MM.1S (cell line): ENCODE results near the gene TMEM267.

Experiments
- DNase-seq: peaks from one replicate; pipeline ENCODE4 v3.0.0-alpha.2; 2015
- H2AFZ ChIP-seq: fragments of 300-600 bp; sonication (generic); 2 replicates; pipeline ENCODE4 v1.6.0; 2016; ENCODE audit warnings: antibody characterized with exemption, low read length
- H3F3A ChIP-seq: fragments of 300-600 bp; sonication (generic); 2 replicates; pipeline ENCODE4 v1.6.1; 2016; ENCODE audit warnings: mild to moderate bottlenecking, antibody characterized with exemption, low read length, moderate library complexity, mixed read lengths; ENCODE audit not compliant: insufficient read depth
- H3K27ac ChIP-seq: fragments of 300-600 bp; sonication (generic); 2 replicates; pipeline ENCODE4 v1.5.1; 2016; ENCODE audit warnings: mild to moderate bottlenecking, low read length
- H3K27me3 ChIP-seq: fragments of 300-600 bp; sonication (generic); replicated peaks from 2 replicates; pipeline ENCODE4 v1.6.0; 2016; ENCODE audit warnings: low read length; ENCODE audit not compliant: insufficient read depth
- H3K36me3 ChIP-seq: fragments of 300-600 bp; sonication (generic); replicated peaks from 2 replicates; pipeline ENCODE4 v1.6.1; 2016; ENCODE audit warnings: mild to moderate bottlenecking, low read length, mixed read lengths; ENCODE audit not compliant: insufficient read depth
- H3K4me1 ChIP-seq: fragments of 300-600 bp; sonication (generic); 2 replicates; pipeline ENCODE4 v1.6.1; 2016; ENCODE audit warnings: low read length, mixed read lengths
- H3K4me2 ChIP-seq: fragments of 300-600 bp; sonication (generic); 2 replicates; pipeline ENCODE4 v1.6.0; 2016; ENCODE audit warnings: low read depth, low read length
- H3K4me3 ChIP-seq: fragments of 300-600 bp; sonication (generic); 2 replicates; pipeline ENCODE4 v1.5.1; 2016; ENCODE audit warnings: low read length, mixed read lengths
- H3K79me2 ChIP-seq: fragments of 300-600 bp; sonication (generic); 2 replicates; pipeline ENCODE4 v1.6.1; 2016; ENCODE audit warnings: mixed run types, low read length, mixed read lengths
- H3K9ac ChIP-seq: fragments of 300-600 bp; sonication (generic); 2 replicates; pipeline ENCODE4 v1.6.1; 2016; ENCODE audit warnings: low read length, mixed read lengths
- H3K9me2 ChIP-seq: fragments of 300-600 bp; sonication (generic); replicated peaks from 2 replicates; pipeline ENCODE4 v1.6.1; 2016; ENCODE audit warnings: mild to moderate bottlenecking, low read length, mixed read lengths; ENCODE audit not compliant: insufficient read depth
- H3K9me3 ChIP-seq: fragments of 300-600 bp; sonication (generic); replicated peaks from 2 replicates; pipeline ENCODE4 v1.6.1; 2016; ENCODE audit warnings: mild to moderate bottlenecking, low read length, mixed read lengths; ENCODE audit not compliant: insufficient read depth
- H4K20me1 ChIP-seq: fragments of 300-600 bp; sonication (generic); 2 replicates; pipeline ENCODE4 v1.6.1; 2016; ENCODE audit warnings: mild to moderate bottlenecking, low read length, moderate library complexity, mixed read lengths; ENCODE audit not compliant: insufficient read depth
- CTCF ChIP-seq: fragments of 300-600 bp; sonication (generic); IDR thresholded peaks from 2 replicates; pipeline ENCODE4 v1.5.1; 2016; ENCODE audit warnings: antibody characterized with exemption, low read length, mixed read lengths
- EZH2 ChIP-seq: fragments of 300-600 bp; sonication (generic); optimal IDR thresholded peaks from 2 replicates; pipeline ENCODE3; 2017; ENCODE audit warnings: low read depth, mild to moderate bottlenecking, antibody characterized with exemption, low read length, mixed read lengths
- EZH2phosphoT487 ChIP-seq: fragments of 300-600 bp; sonication (generic); IDR thresholded peaks from 2 replicates; pipeline ENCODE4 v1.6.1; 2018; ENCODE audit warnings: antibody characterized with exemption, low read length

Gene TMEM267

DNA sequence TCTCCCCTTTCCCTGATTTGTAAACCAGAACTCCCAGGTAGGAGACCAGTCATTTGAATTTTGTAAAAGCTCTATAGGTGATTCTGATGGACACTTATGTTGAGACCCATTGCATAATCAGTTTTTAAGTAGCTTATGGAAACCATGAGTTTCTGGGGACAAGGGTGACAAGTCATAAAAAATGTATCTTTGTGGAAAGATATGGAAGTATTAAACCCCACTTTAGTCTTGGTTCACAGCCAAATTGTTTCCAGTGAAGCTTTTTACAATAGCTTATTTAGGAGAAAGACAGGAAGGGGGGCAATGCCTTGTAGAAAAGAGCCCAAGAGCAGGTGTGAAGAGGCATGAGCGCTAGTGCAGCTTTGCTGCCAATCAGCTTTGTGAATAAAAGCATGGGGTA is 71.0 kb downstream of the TMEM267 start:
- H3K27me3 ChIP-seq: no peaks in the 10 kb centered on the region
- H3K9me3 ChIP-seq: no peaks in the 10 kb centered on the region
- H3K4me3 ChIP-seq: no peak overlapping the region
- H3K4me1 ChIP-seq: no peaks in the 10 kb centered on the region
- no peak for TF ChIP-seq EZH2phosphoT487
- TF ChIP-seq CTCF: no peak
- TF ChIP-seq EZH2: no peak
- no peak overlapping the region for H3K4me2 ChIP-seq
- no peaks in the 10 kb centered on the region for H3K79me2 ChIP-seq
- no peaks in the 10 kb centered on the region for H4K20me1 ChIP-seq
- no peak for DNase-seq
- H2AFZ ChIP-seq: no peak overlapping the region
- no peaks in the 10 kb centered on the region for H3K36me3 ChIP-seq
- no peak overlapping the region for H3K27ac ChIP-seq
- no peaks in the 10 kb centered on the region for H3K9me2 ChIP-seq
- H3K9ac ChIP-seq: no peak overlapping the region
- H3F3A ChIP-seq: no peaks in the 10 kb centered on the region

GRCh38 chr5:43412156-43412555 is 71.5 kb downstream of the TMEM267 start, which contains the start of gene CCL28:
Gene CCL28, minus strand, starts transcription at chr5:43412391. Its CDS starts 75 bp downstream, at chr5:43412316.
- DNase-seq: no peak
- TF ChIP-seq EZH2: no peak
- TF ChIP-seq CTCF: no peak
- TF ChIP-seq EZH2phosphoT487: no peak
- no peaks in the 10 kb centered on the region for H3K27me3 ChIP-seq
- no peaks in the 10 kb centered on the region for H3K9me3 ChIP-seq
- no peaks in the 10 kb centered on the region for H3F3A ChIP-seq
- no peak within 1 kb of the TSS for H3K9ac ChIP-seq
- no peaks in the 10 kb centered on the region for H3K9me2 ChIP-seq
- H3K4me2 ChIP-seq: no peak within 1 kb of the TSS
- no peaks in the 10 kb centered on the region for H3K4me1 ChIP-seq
- no peaks in the 10 kb centered on the region for H4K20me1 ChIP-seq
- no peak within 1 kb of the TSS for H3K27ac ChIP-seq
- no peak within 1 kb of the TSS for H3K4me3 ChIP-seq
- H3K79me2 ChIP-seq: no peaks in the 10 kb centered on the region
- H3K36me3 ChIP-seq: no peaks in the 10 kb centered on the region
- H2AFZ ChIP-seq: 0 out of 2 replicates have a peak within 1 kb of the TSS, but pooled peaks have one; percentile 31

DNA sequence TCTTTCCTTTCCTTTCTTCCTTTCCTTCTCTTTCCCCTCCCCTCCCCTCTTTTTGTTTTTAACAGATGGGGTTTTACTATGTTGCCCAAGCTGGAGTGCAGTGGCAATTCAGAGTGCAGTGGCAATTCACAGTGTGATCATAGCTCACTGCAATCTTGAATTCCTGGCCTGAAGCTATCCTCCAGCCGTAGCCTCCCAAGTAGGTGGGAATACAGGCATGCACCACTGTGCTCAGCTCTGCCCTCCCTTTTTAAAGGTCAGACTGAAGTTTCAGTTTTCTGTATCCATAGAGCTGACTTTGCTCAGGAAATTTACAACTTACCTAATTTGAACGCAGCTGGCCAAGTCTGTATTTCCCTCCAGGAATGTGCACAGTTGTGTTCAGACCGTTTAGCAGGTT is 72.2 kb downstream of the TMEM267 start:
- Histone ChIP-seq H3K4me1 (no peaks in the 10 kb centered on the region), H3K27me3 (no peaks in the 10 kb centered on the region), H3K9ac (no peak overlapping the region), H3K9me3 (no peaks in the 10 kb centered on the region), H3K36me3 (no peaks in the 10 kb centered on the region), H3K4me2 (no peak overlapping the region), H4K20me1 (no peaks in the 10 kb centered on the region), H3K4me3 (no peak overlapping the region), H3K79me2 (no peaks in the 10 kb centered on the region), H3K9me2 (no peaks in the 10 kb centered on the region), H2AFZ (0 out of 2 replicates have a peak overlapping the region, but pooled peaks have one; percentile 31), H3F3A (no peaks in the 10 kb centered on the region), H3K27ac (no peak overlapping the region)
- TF ChIP-seq EZH2 (no peak), CTCF (no peak), EZH2phosphoT487 (no peak)
- DNase-seq: no peak
